ENCODE results near the gene HDAC8.
"Not testable (repeated sequence)": the region's sequence is repeated elsewhere in the genome, so short reads cannot be mapped to it uniquely, and the experiment has no call there.

The HDAC8 gene

GRCh38 chrX:72498782-72499181, 73.9 kb downstream of the HDAC8 start:
- peaks cover 10% of the 10 kb centered on the region for H3K79me2 ChIP-seq (ENCODE audit: low read length)
- H3F3A ChIP-seq (ENCODE audit: insufficient read depth, low read length), result no peaks in the 10 kb centered on the region
- H2AFZ ChIP-seq (ENCODE audit: low read length), result no peak overlapping the region
- DNase-seq, result no peak
- H3K9me3 ChIP-seq (replicated peaks; ENCODE audit: insufficient read depth, low read length), result no peaks in the 10 kb centered on the region
- H3K4me2 ChIP-seq (ENCODE audit: low read depth, low read length), result no peak overlapping the region
- H4K20me1 ChIP-seq (ENCODE audit: insufficient read depth, low read length), result no peaks in the 10 kb centered on the region
- TF ChIP-seq CTCF (IDR thresholded peaks at IDR 0.05; ENCODE audit: low read length) (no peak), EZH2phosphoT487 (IDR thresholded peaks at IDR 0.05; ENCODE audit: low read length) (no peak), EZH2 (optimal IDR thresholded peaks at IDR 0.05; ENCODE audit: low read depth, low read length) (no peak)
- no peak overlapping the region for H3K9ac ChIP-seq (ENCODE audit: low read length)
- no peaks in the 10 kb centered on the region for H3K4me1 ChIP-seq (ENCODE audit: low read length)
- no peak overlapping the region for H3K27ac ChIP-seq (ENCODE audit: low read length)
- H3K36me3 ChIP-seq (replicated peaks; ENCODE audit: insufficient read depth, low read length), result no peaks in the 10 kb centered on the region
- H3K9me2 ChIP-seq (replicated peaks; ENCODE audit: insufficient read depth, low read length), result no peaks in the 10 kb centered on the region
- H3K27me3 ChIP-seq (replicated peaks; ENCODE audit: insufficient read depth, low read length), result no peaks in the 10 kb centered on the region
- H3K4me3 ChIP-seq (ENCODE audit: low read length), result no peak overlapping the region

- Histone ChIP-seq H3K4me1 (ENCODE audit: low read length) (peaks cover 13% of the 10 kb centered on the region), H3K9me2 (replicated peaks; ENCODE audit: insufficient read depth, low read length) (no peaks in the 10 kb centered on the region), H3K79me2 (ENCODE audit: low read length) (peaks cover 7% of the 10 kb centered on the region), H3K9ac (ENCODE audit: low read length) (no peak overlapping the region), H3K9me3 (replicated peaks; ENCODE audit: insufficient read depth, low read length) (no peaks in the 10 kb centered on the region), H3K36me3 (replicated peaks; ENCODE audit: insufficient read depth, low read length) (no peaks in the 10 kb centered on the region), H2AFZ (ENCODE audit: low read length) (no peak overlapping the region), H3K4me2 (ENCODE audit: low read depth, low read length) (no peak overlapping the region), H4K20me1 (ENCODE audit: insufficient read depth, low read length) (no peaks in the 10 kb centered on the region), H3K27ac (ENCODE audit: low read length) (no peak overlapping the region), H3K4me3 (ENCODE audit: low read length) (no peak overlapping the region), H3K27me3 (replicated peaks; ENCODE audit: insufficient read depth, low read length) (no peaks in the 10 kb centered on the region), H3F3A (ENCODE audit: insufficient read depth, low read length) (peaks cover 4% of the 10 kb centered on the region; the same call in 1 of the 2 replicates)
- no peak for DNase-seq
- TF ChIP-seq EZH2 (optimal IDR thresholded peaks at IDR 0.05; ENCODE audit: low read depth, low read length) (no peak), CTCF (IDR thresholded peaks at IDR 0.05; ENCODE audit: low read length) (no peak), EZH2phosphoT487 (IDR thresholded peaks at IDR 0.05; ENCODE audit: low read length) (no peak)
Measured at GRCh38 chrX:72495046-72495445, 77.6 kb downstream of the HDAC8 start.

GRCh38 chrX:72492499-72492898, 80.1 kb downstream of the HDAC8 start:
- peak; percentile 25 for DNase-seq
- peak overlapping the region; percentile 33; the same call in 1 of the 2 replicates for H3K4me2 ChIP-seq (ENCODE audit: low read depth, low read length)
- TF ChIP-seq EZH2phosphoT487 (IDR thresholded peaks at IDR 0.05; ENCODE audit: low read length), result no peak
- TF ChIP-seq CTCF (IDR thresholded peaks at IDR 0.05; ENCODE audit: low read length), result no peak
- no peak for TF ChIP-seq EZH2 (optimal IDR thresholded peaks at IDR 0.05; ENCODE audit: low read depth, low read length)

GRCh38 chrX:72490221-72490620, 82.4 kb downstream of the HDAC8 start:
- not testable (repeated sequence) for H3K4me3 ChIP-seq (ENCODE audit: low read length); H3K27me3 ChIP-seq (replicated peaks; ENCODE audit: insufficient read depth, low read length); H3K4me2 ChIP-seq (ENCODE audit: low read depth, low read length); H3K79me2 ChIP-seq (ENCODE audit: low read length); H2AFZ ChIP-seq (ENCODE audit: low read length); H3K9me2 ChIP-seq (replicated peaks; ENCODE audit: insufficient read depth, low read length); H3K9me3 ChIP-seq (replicated peaks; ENCODE audit: insufficient read depth, low read length); H4K20me1 ChIP-seq (ENCODE audit: insufficient read depth, low read length); DNase-seq; H3K27ac ChIP-seq (ENCODE audit: low read length); H3K36me3 ChIP-seq (replicated peaks; ENCODE audit: insufficient read depth, low read length); H3K9ac ChIP-seq (ENCODE audit: low read length); H3F3A ChIP-seq (ENCODE audit: insufficient read depth, low read length)
- H3K4me1 ChIP-seq (ENCODE audit: low read length), result peaks cover 13% of the 10 kb centered on the region

More at GRCh38 chrX:72492499-72492898, 80.1 kb downstream of the HDAC8 start:
- Histone ChIP-seq H3F3A (ENCODE audit: insufficient read depth, low read length) (peaks cover 4% of the 10 kb centered on the region; the same call in 1 of the 2 replicates), H3K4me1 (ENCODE audit: low read length) (peaks cover 13% of the 10 kb centered on the region), H3K4me3 (ENCODE audit: low read length) (no peak overlapping the region; the same call in 1 of the 2 replicates), H3K27me3 (replicated peaks; ENCODE audit: insufficient read depth, low read length) (no peaks in the 10 kb centered on the region), H3K79me2 (ENCODE audit: low read length) (no peaks in the 10 kb centered on the region), H3K9me2 (replicated peaks; ENCODE audit: insufficient read depth, low read length) (no peaks in the 10 kb centered on the region), H3K9ac (ENCODE audit: low read length) (no peak overlapping the region), H4K20me1 (ENCODE audit: insufficient read depth, low read length) (no peaks in the 10 kb centered on the region), H3K36me3 (replicated peaks; ENCODE audit: insufficient read depth, low read length) (no peaks in the 10 kb centered on the region), H2AFZ (ENCODE audit: low read length) (no peak overlapping the region), H3K9me3 (replicated peaks; ENCODE audit: insufficient read depth, low read length) (no peaks in the 10 kb centered on the region), H3K27ac (ENCODE audit: low read length) (peak overlapping the region; percentile 21; the same call in 1 of the 2 replicates)
